ENCODE data around the gene ARHGEF5.
"Not testable (repeated sequence)": the region's sequence is repeated elsewhere in the genome, so short reads cannot be mapped to it uniquely, and the experiment has no call there.

DNA sequence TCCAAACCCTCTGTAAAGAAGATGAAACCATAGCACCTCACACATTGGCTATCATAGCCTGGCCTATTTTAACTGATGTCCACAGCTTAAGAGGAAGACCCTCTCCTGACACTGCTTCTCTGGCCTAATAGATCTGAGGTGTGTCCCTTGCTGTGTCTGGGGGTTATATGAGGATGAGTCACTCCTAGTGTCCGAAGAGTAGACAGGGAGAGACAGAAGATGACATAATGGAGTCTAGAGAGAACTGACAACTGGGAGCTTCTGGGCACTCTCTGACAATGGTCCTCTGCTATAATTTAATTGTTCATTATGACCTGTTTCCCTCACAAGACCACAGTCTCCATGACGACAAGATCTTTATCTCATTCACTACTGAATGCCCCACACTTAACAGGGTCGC, 6.9 kb downstream of the ARHGEF5 start:
- TF ChIP-seq POLR2A, POLR2AphosphoS5 (IDR thresholded peaks at IDR 0.05): not testable (repeated sequence)
- TF ChIP-seq, protein P1, sequence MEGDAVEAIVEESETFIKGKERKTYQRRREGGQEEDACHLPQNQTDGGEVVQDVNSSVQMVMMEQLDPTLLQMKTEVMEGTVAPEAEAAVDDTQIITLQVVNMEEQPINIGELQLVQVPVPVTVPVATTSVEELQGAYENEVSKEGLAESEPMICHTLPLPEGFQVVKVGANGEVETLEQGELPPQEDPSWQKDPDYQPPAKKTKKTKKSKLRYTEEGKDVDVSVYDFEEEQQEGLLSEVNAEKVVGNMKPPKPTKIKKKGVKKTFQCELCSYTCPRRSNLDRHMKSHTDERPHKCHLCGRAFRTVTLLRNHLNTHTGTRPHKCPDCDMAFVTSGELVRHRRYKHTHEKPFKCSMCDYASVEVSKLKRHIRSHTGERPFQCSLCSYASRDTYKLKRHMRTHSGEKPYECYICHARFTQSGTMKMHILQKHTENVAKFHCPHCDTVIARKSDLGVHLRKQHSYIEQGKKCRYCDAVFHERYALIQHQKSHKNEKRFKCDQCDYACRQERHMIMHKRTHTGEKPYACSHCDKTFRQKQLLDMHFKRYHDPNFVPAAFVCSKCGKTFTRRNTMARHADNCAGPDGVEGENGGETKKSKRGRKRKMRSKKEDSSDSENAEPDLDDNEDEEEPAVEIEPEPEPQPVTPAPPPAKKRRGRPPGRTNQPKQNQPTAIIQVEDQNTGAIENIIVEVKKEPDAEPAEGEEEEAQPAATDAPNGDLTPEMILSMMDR (IDR thresholded peaks at IDR 0.05) = not testable (repeated sequence)
